Stimulated activated CD4-positive, alpha-beta T cell treated with anti-CD3 and anti-CD28 coated beads, Interleukin-2, amount 100 ng/mL, for 4 hours (primary cell): ENCODE measurements around the gene UFC1.
"Not testable (repeated sequence)": the region's sequence is repeated elsewhere in the genome, so short reads cannot be mapped to it uniquely, and the experiment has no call there.

Experiments
- DNase-seq: peaks from one replicate; pipeline ENCODE4 v3.0.0-alpha.2; 2020; ENCODE audit warnings: low read depth

Gene UFC1

GRCh38 chr1:161153682-161154337 is at the start of gene UFC1:
Gene UFC1, plus strand, starts transcription at chr1:161153978. Its CDS starts 20 bp downstream, at chr1:161153998.
- DNase-seq: peak; percentile 70

DNA sequence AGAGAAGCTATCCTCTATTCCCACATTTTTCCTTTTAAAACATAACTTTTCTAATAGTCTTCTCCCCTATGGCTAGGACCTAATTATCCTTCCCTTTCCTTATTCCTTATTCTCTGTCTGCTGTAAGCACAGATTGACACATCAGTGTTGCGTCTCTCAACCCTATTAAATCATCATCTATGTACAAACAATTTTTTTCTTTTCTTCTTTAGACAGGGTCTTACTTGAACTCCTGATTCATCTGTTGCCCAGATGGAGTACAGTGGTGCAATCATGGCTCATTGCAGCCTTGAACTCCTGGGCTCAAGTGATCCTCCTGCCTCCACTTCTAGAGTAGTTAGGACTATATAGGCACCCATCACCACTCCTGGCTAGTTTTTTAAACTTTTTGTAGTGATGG is 47.3 kb upstream of the UFC1 start:
- DNase-seq: no peak

GRCh38 chr1:161111117-161111516 is 42.7 kb upstream of the UFC1 start:
- DNase-seq: no peak

GRCh38 chr1:161111527-161111926 is 42.3 kb upstream of the UFC1 start:
- no peak for DNase-seq

DNA sequence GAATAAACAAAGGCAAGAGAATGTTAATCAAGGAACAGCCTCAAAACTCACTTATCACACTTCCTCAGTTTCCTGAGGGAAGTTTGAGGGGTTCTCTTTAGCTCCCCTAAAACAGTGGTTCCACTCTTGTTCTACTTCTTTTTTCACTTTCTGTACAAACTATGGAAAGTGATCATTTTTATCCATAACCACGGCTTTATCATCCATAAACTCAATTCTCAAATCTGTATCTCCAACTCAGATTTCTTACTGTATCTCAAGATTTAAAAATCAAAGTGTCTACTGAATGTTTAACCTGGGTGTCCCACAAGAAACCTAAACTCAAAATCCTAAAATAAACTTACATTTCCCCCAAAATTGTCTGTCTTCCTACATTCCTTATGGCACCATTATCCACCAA is 39.9 kb upstream of the UFC1 start:
- no peak for DNase-seq

- DNase-seq: no peak
Measured at GRCh38 chr1:161114556-161114955, 39.2 kb upstream of the UFC1 start.

DNA sequence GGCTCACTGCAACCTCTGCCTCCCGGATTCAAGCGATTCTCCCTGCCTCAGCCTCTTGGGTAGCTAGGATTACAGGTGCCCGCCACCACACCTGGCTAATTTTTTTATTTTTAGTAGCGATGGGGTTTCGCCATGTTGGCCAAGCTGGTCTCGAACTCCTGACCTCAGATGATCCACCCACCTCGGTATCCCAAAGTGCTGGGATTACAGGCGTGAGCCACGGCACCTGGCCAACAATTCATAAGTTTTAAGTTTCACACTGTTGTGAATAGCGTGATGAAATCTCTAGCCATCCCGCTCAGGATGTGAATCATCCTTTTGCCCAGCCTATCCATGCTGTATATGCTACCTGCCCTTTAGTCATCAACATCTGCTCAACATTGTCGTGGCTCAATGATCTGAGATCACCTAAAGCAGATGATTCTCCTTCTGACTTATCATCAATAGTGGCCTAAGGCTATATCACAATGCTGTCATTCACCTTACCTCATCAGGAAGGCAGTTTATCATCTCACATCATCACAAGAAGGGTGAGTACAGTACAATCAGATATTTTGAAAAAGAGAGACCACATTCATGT is 38.6 kb upstream of the UFC1 start:
- no peak for DNase-seq

DNA sequence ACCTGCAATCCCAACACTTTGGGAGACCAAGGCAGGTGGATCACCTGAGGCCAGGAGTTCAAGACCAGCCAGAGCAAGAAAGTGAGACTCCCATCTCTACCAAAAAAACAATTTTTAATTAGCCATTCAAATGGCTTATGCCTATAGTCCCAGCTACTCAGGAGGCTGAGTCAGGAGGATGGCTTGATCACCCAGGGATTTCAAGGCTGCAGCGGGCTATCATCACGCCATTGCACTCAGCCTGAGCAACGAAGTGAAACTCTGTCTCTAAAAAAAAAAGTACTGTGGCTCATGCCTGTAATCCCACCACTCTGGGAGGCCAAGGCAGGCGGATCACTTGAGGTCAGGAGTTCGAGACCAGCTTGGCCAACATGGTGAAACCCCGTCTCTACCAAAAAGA is 37.8 kb upstream of the UFC1 start:
- DNase-seq: not testable (repeated sequence)

DNA sequence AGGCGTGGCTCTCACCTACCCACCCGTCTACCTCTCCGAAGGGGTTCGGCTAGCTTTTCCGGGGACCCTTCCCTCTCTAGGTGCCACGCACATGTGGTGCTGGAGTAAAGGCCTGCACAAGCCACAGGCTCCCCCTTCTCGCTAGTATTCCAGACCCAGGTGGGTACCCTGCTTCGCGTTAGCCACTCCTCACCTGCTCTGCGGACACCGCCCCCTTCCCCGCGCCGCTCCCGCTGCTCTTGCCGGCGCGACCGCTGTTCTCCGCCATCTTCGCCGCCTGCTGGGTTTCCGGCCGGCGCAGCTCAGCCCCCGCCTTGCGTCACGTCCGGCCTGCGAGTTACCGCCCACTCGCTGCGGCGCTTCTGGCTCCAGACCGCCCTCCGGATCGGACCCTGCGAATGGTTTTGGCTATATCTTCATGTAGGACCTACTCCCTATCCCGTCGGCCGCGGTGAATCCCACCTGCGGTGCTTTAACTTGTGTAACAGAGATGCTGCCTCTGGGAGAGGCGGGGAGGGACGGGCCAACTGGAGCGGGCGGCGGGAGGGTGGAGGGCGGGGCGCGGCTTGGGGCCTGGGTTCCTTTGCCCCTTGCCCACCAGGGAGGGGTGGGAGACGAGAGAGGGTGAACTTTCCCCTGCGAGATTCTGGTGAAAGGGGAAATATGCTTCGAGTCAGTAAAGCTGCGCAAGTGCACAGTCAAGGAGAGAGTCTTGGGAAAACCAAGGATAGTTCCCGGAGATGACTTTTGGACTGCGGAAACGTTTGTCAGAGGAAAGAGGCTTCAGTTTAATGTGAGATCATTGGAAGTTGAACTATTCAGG is 35.8 kb upstream of the UFC1 start, which contains the start of the genes NIT1 and PFDN2:
Gene NIT1 (plus strand): TSS at position 347 of the 823 bp plus-strand sequence. CDS start 72 bp downstream, at position 419.
Gene PFDN2 (minus strand): TSS at position 279 of the 823 bp plus-strand sequence. CDS start 11 bp downstream, at position 268.
- DNase-seq: peak; percentile 78

GRCh38 chr1:161119092-161119903 is 34.5 kb upstream of the UFC1 start:
- peak; percentile 65 for DNase-seq

- DNase-seq: no peak
Measured at GRCh38 chr1:161121042-161121650, 32.6 kb upstream of the UFC1 start.

DNA sequence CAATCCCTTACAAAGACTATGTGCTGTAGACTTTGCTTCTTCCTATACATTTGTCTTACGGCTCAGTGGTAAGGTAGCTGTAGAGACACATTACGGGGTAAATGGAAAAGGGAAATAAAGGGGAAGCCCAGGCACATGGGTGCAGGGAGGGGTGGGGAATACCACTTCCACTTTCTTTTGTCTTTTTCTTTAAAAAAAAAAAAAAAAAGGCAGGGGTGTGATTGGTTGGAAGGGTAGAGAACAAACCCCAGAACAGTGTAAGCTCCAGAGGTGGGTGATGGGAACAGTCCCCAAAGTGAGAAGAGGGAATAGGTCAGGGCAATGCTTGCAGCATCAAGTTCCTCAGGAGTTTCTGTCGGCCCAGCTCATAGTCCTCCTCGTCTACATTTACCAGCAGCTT is 31.9 kb upstream of the UFC1 start:
- no peak for DNase-seq

DNA sequence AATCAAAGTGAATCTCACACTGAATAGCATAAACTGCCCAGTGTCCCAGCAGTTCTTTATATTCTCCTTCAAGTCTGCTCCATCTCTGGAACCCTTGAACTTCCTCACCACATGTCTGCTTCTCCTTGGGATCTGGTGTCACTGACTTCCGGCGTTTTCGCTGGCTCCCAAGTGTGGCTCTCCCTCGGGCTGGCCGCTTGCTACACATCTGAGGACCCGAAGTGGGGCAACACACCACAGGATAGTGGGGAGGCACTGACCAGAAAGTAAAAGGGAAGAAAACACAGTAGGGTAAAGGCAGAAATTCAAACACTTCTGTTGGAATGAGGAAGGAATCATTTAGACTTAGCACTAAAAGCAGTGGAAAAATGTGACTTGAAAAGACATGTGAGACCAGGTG is 30.8 kb upstream of the UFC1 start:
- no peak for DNase-seq

DNA sequence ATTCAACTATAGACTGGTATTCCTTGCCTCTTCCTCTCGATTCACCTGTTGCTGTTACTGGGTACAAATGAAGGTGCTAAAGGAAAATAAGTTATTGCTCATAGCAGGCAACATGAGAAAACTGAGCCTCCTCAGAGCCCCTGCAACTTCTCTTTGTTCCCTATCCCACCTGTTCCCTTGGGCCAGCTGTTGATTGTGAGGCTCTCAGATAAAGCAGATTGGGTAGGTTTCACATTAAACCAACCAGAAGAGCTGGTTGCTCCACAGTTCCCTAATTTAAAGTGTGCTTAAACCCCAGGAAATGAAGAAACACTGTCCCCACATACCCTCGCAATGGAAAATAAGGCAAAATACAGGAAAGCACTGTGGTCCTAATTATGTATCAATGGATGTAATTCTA is 26.1 kb upstream of the UFC1 start:
- DNase-seq: no peak

DNA sequence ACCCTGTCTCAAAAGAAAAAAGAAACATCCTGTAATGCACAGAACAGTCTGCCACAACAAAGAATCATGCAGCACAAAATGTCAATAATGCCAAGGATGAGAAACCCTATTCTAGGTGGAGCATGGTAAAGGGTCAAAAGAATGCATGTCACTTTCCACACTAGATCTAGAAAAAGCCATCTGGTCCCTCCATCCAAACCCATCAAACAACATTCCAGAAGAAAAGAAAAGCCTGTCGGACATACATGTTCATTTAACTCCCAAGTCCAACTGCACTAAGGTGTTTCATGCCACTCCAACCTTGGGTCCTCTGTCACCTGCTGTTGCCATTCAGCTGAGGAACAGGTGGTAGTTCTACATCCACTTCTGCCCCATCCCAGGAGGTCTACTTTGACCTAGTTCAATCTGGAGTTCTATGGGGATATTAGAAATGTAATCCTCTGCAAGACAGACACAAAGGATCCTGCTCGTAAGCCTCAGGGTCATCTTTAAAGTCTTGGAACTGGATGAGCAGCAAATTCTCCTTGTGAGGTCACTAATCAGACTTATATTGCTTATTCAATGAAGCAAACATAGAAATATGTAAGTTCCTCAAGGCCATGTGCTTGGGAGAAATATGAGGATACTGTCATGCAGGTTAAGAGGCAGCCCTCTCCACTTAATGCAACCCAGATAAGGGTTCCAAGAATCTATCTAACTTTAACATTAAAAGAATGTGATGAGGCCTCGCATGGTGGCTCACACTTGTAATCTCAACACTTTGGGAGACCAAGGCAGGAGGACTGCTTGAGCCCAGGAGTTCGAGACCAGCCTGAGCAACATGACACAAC is 25.0 kb upstream of the UFC1 start:
- no peak for DNase-seq

DNA sequence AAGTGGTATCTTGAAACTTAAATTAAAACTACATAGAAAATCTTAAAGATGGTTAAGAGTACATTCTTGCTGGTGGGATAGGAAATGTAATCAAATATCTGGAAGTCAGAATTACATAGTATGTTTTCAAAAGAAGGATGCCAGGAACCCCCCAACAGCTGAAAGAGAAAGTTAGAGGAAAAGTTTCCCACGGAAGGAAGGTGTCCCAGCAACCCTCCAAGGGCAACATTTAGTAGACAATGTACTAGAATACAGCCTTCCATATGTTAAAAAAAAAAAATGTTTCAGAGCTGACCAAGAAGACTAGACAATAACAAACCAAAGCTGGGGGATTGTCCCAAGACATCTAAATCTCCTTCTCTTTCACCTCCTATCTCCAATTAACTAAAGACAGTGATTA is 23.5 kb upstream of the UFC1 start:
- no peak for DNase-seq

DNA sequence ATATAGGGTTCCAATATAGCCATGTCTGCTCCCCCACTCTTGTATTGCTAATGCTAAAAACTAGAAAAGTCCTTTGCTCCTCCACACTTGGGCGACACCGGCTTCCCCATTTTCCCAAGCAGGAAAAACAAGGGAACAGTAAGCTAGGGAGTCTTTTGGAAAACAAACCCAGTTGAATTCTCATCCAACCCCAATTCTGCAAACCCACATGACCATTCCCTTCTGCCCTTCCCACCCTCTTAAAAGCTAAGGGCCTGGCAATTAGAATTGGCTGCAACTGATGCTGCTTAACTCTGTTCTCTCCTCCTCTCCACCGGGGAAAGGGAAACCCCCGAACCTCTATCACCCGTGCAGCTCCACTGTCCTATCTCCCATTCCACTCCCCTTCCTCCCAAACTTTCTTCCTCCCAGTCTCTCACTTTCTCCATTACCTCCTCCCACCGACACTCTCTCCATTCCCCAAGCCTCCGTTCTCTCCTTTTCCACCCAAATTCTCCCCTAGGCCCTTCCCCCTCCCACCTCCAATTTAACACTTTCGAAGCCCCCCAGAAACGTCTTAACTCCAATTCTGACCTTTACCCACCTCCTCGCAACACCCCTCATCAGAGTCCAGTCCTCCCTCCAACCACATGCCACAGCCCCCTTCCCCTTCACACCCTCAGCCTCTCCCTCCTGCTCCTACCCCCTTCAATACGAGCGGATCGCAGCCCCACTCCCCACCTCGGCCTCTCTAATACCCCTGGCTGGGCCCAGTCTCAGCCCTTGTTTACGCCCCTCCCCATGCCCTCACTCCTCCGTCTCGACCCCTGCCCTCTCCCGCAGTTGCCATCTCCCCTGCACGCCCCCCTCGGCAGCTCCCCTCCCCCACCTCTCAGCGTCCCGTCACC is 22.0 kb upstream of the UFC1 start:
- no peak for DNase-seq

GRCh38 chr1:161132410-161133219 is 21.2 kb upstream of the UFC1 start, which contains the start of gene DEDD:
Gene DEDD, minus strand, starts transcription at chr1:161132667. Its CDS starts 8,205 bp downstream, at chr1:161124462.
- DNase-seq: peak; percentile 88
